HepG2 (cell line): ENCODE measurements around the gene APRT. TPM values are rescaled to one million over a fixed set of nuclear protein-coding genes. Genes with fewer than 3 reads are reported as not detected.

Experiments
- ATAC-seq: fragments of 200-7000 bp; cut with Tn5 transposase; 3 replicates; pipeline ENCODE4 v1.9.1; 2020; ENCODE audit warnings: mild to moderate bottlenecking, moderate library complexity
- BruUV-seq: library from RNA; stranded (reverse); fragments of 400-500 nt; replicated peaks from 2 replicates; lab custom pipeline; 2021; lab: Mats Ljungman, UMichigan
- CTCF ChIA-PET: fragments of 300-600 bp; formaldehyde crosslinking; extraction: SDS; loops from one replicate; lab custom pipeline; 2021; ENCODE audit warnings: low total read pairs, inconsistent platforms, low intra/inter-chr PET ratio; lab: Yijun Ruan, JAX
- POLR2A ChIA-PET: fragments of 350-600 bp; sonication (Branson Sonifier 250); formaldehyde crosslinking; loops from one replicate; lab custom pipeline; 2020; ENCODE audit warnings: antibody characterized with exemption, inconsistent platforms; lab: Yijun Ruan, JAX
- DNase-seq: peaks from one replicate; pipeline ENCODE4 v3.0.0-alpha.2; 2015; ENCODE audit warnings: low spot score
- FAIRE-seq: peaks from 3 replicates; lab custom pipeline; 2011; peaks lifted over from hg19 to GRCh38; lab: Jason Lieb, UNC
- H2AFZ ChIP-seq: one replicate; pipeline ENCODE4 v1.6.1; 2011; ENCODE audit warnings: low read length, inconsistent platforms
- H3K27ac ChIP-seq: fragments of 300-600 bp; 3 replicates; pipeline ENCODE4 v1.8.0; 2011; ENCODE audit warnings: mixed run types, mild to moderate bottlenecking, mixed read lengths, low read length, inconsistent platforms; ENCODE audit not compliant: insufficient read depth; ENCODE audit errors: extremely low read length
- H3K27me3 ChIP-seq, 2 experiments: fragments of 200-600 bp in 1 of 2; 2 replicates in 1 of 2; 3 replicates in 1 of 2; pipeline versions ENCODE4 v1.6.0 to v1.8.0; 2011; ENCODE audit warnings: low read length in 2 of 2, mild to moderate bottlenecking in 2 of 2, moderate library complexity in 2 of 2, inconsistent platforms in 1 of 2; ENCODE audit not compliant: insufficient read depth in 2 of 2, control insufficient read depth in 1 of 2
- H3K36me3 ChIP-seq, 2 experiments: fragments of 200-600 bp in 1 of 2; replicated peaks in 1 of 2; 2 replicates in 1 of 2; 3 replicates in 1 of 2; pipeline versions ENCODE4 v1.5.1 to v1.8.0; 2011; ENCODE audit warnings: low read length in 2 of 2, inconsistent platforms in 1 of 2; ENCODE audit not compliant: insufficient read depth in 2 of 2, control insufficient read depth in 1 of 2
- H3K4me1 ChIP-seq: 2 replicates; pipeline ENCODE4 v1.5.1; 2012; ENCODE audit warnings: low read length, inconsistent platforms; ENCODE audit not compliant: insufficient read depth
- H3K4me2 ChIP-seq: 2 replicates; pipeline ENCODE4 v1.6.0; 2011; ENCODE audit warnings: low read depth, low read length, inconsistent platforms
- H3K4me3 ChIP-seq, 3 experiments: fragments of 200-600 bp in 1 of 3; sonication (generic), shearing (Covaris generic) in 1 of 3; replicated peaks in 1 of 3; 2 replicates each; pipeline ENCODE4 v1.5.1; 2011 to 2016; ENCODE audit warnings: low read length in 3 of 3, inconsistent platforms in 2 of 3, low read depth in 2 of 3, mild to moderate bottlenecking in 2 of 3, control low read depth in 1 of 3, mixed read lengths in 1 of 3; ENCODE audit not compliant: insufficient read depth in 1 of 3
- H3K79me2 ChIP-seq: one replicate; pipeline ENCODE4 v1.6.1; 2011; ENCODE audit warnings: low read length, inconsistent platforms; ENCODE audit not compliant: insufficient read depth
- H3K9ac ChIP-seq: 2 replicates; pipeline ENCODE4 v1.6.0; 2011; ENCODE audit warnings: mild to moderate bottlenecking, low read depth, low read length, inconsistent platforms; ENCODE audit not compliant: insufficient read depth
- H3K9me3 ChIP-seq: 2 replicates; pipeline ENCODE4 v1.5.1; 2012; ENCODE audit warnings: mild to moderate bottlenecking, low read length
- H4K20me1 ChIP-seq: 2 replicates; pipeline ENCODE4 v1.6.0; 2011; ENCODE audit warnings: inconsistent platforms, mild to moderate bottlenecking, low read length, moderate library complexity; ENCODE audit not compliant: insufficient read depth
- AGO1 ChIP-seq: fragments of 200-400 bp; formaldehyde crosslinking; IDR thresholded peaks from 2 replicates; pipeline ENCODE4 v1.6.1; 2017; ENCODE audit warnings: mild to moderate bottlenecking, low read depth, low read length, moderate library complexity; ENCODE audit not compliant: poor library complexity, severe bottlenecking
- AGO2 ChIP-seq: fragments of 200-400 bp; formaldehyde crosslinking; optimal IDR thresholded peaks from 2 replicates; pipeline ENCODE3; 2017; ENCODE audit warnings: mild to moderate bottlenecking, low read depth, low read length, moderate library complexity
- CBX1 ChIP-seq: IDR thresholded peaks from one replicate; pipeline ENCODE4 v1.6.1; 2016; ENCODE audit warnings: antibody characterized with exemption, low read depth
- CHCHD3 ChIP-seq: sonication (generic); formaldehyde crosslinking; IDR thresholded peaks from 2 replicates; pipeline ENCODE4 v1.8.0; 2022; ENCODE audit warnings: mild to moderate bottlenecking, missing genetic modification reagents, moderate library complexity
- HNRNPH1 ChIP-seq: fragments of 200-400 bp; formaldehyde crosslinking; optimal IDR thresholded peaks from 2 replicates; pipeline ENCODE3; 2017; ENCODE audit warnings: mild to moderate bottlenecking, low read depth, low read length
- KDM2A ChIP-seq: sonication (generic); formaldehyde crosslinking; IDR thresholded peaks from 2 replicates; pipeline ENCODE4 v1.4.0; 2020; ENCODE audit warnings: low read depth, missing genetic modification reagents, borderline replicate concordance
- PCBP1 ChIP-seq: fragments of 200-400 bp; formaldehyde crosslinking; IDR thresholded peaks from 2 replicates; pipeline ENCODE4 v1.6.1; 2017; ENCODE audit warnings: mild to moderate bottlenecking, low read depth, low read length, borderline replicate concordance
- SAFB2 ChIP-seq: sonication (generic); formaldehyde crosslinking; IDR thresholded peaks from 2 replicates; pipeline ENCODE4 v1.5.1; 2020; ENCODE audit warnings: missing genetic modification reagents, low read depth, mild to moderate bottlenecking, borderline replicate concordance
- XRCC5 ChIP-seq: fragments of 200-400 bp; formaldehyde crosslinking; optimal IDR thresholded peaks from 2 replicates; pipeline ENCODE3; 2017; ENCODE audit warnings: mild to moderate bottlenecking, low read length
- ZBED4 ChIP-seq: sonication (generic); formaldehyde crosslinking; IDR thresholded peaks from 2 replicates; pipeline ENCODE4 v1.4.0; 2020; ENCODE audit warnings: missing genetic modification reagents, borderline replicate concordance
- ZC3H13 ChIP-seq: sonication (generic); formaldehyde crosslinking; IDR thresholded peaks from 2 replicates; pipeline ENCODE4 v1.8.1; 2023; ENCODE audit warnings: mild to moderate bottlenecking, missing genetic modification reagents, moderate library complexity
- ZC3H4 ChIP-seq: sonication (generic); formaldehyde crosslinking; IDR thresholded peaks from 2 replicates; pipeline ENCODE4 v1.4.0; 2020; ENCODE audit warnings: missing genetic modification reagents, borderline replicate concordance
- whole genome bisulfite sequencing: methylation state at CpG from one replicate; pipeline ENCODE4 v1.1.6; 2017; ENCODE audit warnings: low lambda C conversion rate; 5-methylcytosine and 5-hydroxymethylcytosine counted together
- in situ Hi-C: cut with HindIII; loops from 2 replicates; pipeline ENCODE4 v1.10.0; 2017; ENCODE audit warnings: low pct_unique_long_range_greater_than_20kb; ENCODE audit not compliant: extremely low pct_ligation_motif_present
- intact Hi-C: fragments of 100-400 bp; cut with micrococcal nuclease; formaldehyde crosslinking; loops from one replicate; pipeline ENCODE4 v1.10.0; 2022; ENCODE audit not compliant: unreplicated experiment
- polyA plus RNA-seq, 8 experiments: library from polyadenylated mRNA; depleted of rRNA in 3 of 8; stranded (reverse) in 7 of 8; unstranded in 1 of 8; fragments of >200 nt; fragmentation: Illumina TruSeq in 4 of 8; extraction: Trizol in 4 of 8; gene quantifications; 2 replicates each; pipeline versions ENCODE4 v1.2.1 to v1.2.3, GENCODE V29; 2011 to 2016; ENCODE audit warnings: low read depth in 4 of 8, missing spikeins in 1 of 8, mixed read lengths in 1 of 8; ENCODE audit not compliant: insufficient read depth in 1 of 8
- total RNA-seq, 5 experiments: library from RNA; depleted of rRNA; stranded (reverse); fragments of >200 nt; fragmentation: Illumina TruSeq; extraction: Trizol; gene quantifications; 2 replicates each; pipeline ENCODE4 v1.2.3, GENCODE V29; 2016; ENCODE audit warnings: low read depth in 1 of 5

The APRT gene
- total and polyA plus RNA-seq, 2 of the 13 experiments (the other 11 are each of a cell fraction or from before 2014, with no cell fraction given): 155 to 242 TPM

GRCh38 chr16:88815227-88815626 lies 3.5 kb upstream of the APRT start (continued):
- no peak for TF ChIP-seq ZBED4 (CRISPR knock-in tag)
- TF ChIP-seq SAFB2 (CRISPR knock-in tag): no peak

- Histone ChIP-seq H3K36me3 (peaks cover 4 to 12% of the 10 kb centered on the region in 2 experiments; a peak in 3 of 5 replicates), H3K9me3 (no peaks in the 10 kb centered on the region), H3K27ac (no peak overlapping the region), H3K9ac (no peak overlapping the region), H3K79me2 (peaks cover 21% of the 10 kb centered on the region), H4K20me1 (peaks cover 14% of the 10 kb centered on the region; the same call in 1 of the 2 replicates), H3K27me3 (peaks cover 0 to 5% of the 10 kb centered on the region in 2 experiments; a peak in 1 of 5 replicates), H3K4me1 (peaks cover 49% of the 10 kb centered on the region), H3K4me2 (no peak overlapping the region), H3K4me3 (no peak overlapping the region), H2AFZ (no peak overlapping the region)
- POLR2A ChIA-PET: interaction anchor here (1.6 kb wide), 1 partner anchor 403 kb away, joined by 4 read pairs; the partner anchor contains the start of gene ZNF778
- intact Hi-C loops (loop anchor here (5.0 kb wide), 1 partner anchor 57 kb away; no protein-coding TSS in a partner anchor), in situ Hi-C loops (loop anchor here (5.0 kb wide), 1 partner anchor 43 kb away; the partner anchor contains the start of genes GALNS and TRAPPC2L)
- DNase-seq (no peak), ATAC-seq (no peak), FAIRE-seq (no peak)
- CTCF ChIA-PET: no interaction called here
- no TSS peak for BruUV-seq
- WGBS: 63% methylated on average over 13 of the region's 13 CpGs
- TF ChIP-seq ZC3H4 (CRISPR knock-in tag) (no peak), KDM2A (CRISPR knock-in tag) (peak; percentile 68; the same call in 1 of the 2 replicates), PCBP1 (no peak), ZC3H13 (CRISPR knock-in tag) (peak; percentile 43; the same call in 1 of the 2 replicates), AGO1 (peak; percentile 96), CHCHD3 (CRISPR knock-in tag) (no peak), HNRNPH1 (peak; percentile 26), XRCC5 (no peak), AGO2 (peak; percentile 82), CBX1 (no peak)
Observed at GRCh38 chr16:88814144-88814502, 2.4 kb upstream of the APRT start.
